HCT116 (cell line): ENCODE results near the gene SLMAP.

Experiments
- ELF1 ChIP-seq: IDR thresholded peaks from 2 replicates; pipeline ENCODE4 v1.6.1; 2012; ENCODE audit warnings: low read depth, borderline replicate concordance
- EZH2 ChIP-seq: fragments of 200-600 bp; sonication (generic); IDR thresholded peaks from 2 replicates; pipeline ENCODE4 v1.6.1; 2017; ENCODE audit warnings: antibody characterized with exemption, mixed run types
- EZH2phosphoT487 ChIP-seq: fragments of 200-600 bp; IDR thresholded peaks from 2 replicates; pipeline ENCODE4 v1.6.1; 2018; ENCODE audit warnings: antibody characterized with exemption, borderline replicate concordance
- FOSL1 ChIP-seq: IDR thresholded peaks from 2 replicates; pipeline ENCODE4 v1.6.1; 2012; ENCODE audit warnings: low read depth
- JUND ChIP-seq: IDR thresholded peaks from 2 replicates; pipeline ENCODE4 v1.6.1; 2012
- POLR2A ChIP-seq: IDR thresholded peaks from 2 replicates; pipeline ENCODE4 v1.7.0; 2011; ENCODE audit warnings: borderline replicate concordance; ENCODE audit not compliant: insufficient read depth, insufficient read length; ENCODE audit errors: extremely low read depth
- POLR2AphosphoS5 ChIP-seq: IDR thresholded peaks from 2 replicates; pipeline ENCODE4 v1.6.1; 2011; ENCODE audit warnings: mild to moderate bottlenecking, low read depth, low read length, moderate library complexity
- RAD21 ChIP-seq: IDR thresholded peaks from 2 replicates; pipeline ENCODE4 v1.6.1; 2012; ENCODE audit warnings: low read depth, mild to moderate bottlenecking
- SIN3A ChIP-seq: IDR thresholded peaks from 2 replicates; pipeline ENCODE4 v1.6.1; 2012; ENCODE audit warnings: low read depth
- ZNF274 ChIP-seq: fragments of 200-500 bp; sonication (Bioruptor generic); IDR thresholded peaks from 2 replicates; pipeline ENCODE4 v1.6.1; 2014; ENCODE audit warnings: mild to moderate bottlenecking, low read depth, low read length, inconsistent platforms
- TF ChIP-seq, protein P1 (sequence below): IDR thresholded peaks from 2 replicates; pipeline ENCODE4 v1.6.1; 2012
- TF ChIP-seq, protein P2 (sequence below), 3 experiments: fragments of 200-600 bp in 1 of 3; sonication (generic) in 1 of 3; IDR thresholded peaks in 2 of 3; conservative IDR thresholded peaks in 1 of 3; 2 replicates each; pipeline ENCODE4 v1.5.1; 2012 to 2017; ENCODE audit warnings: low read depth in 2 of 3, low read length in 2 of 3, antibody characterized with exemption in 1 of 3, borderline replicate concordance in 1 of 3, control low read depth in 1 of 3, mild to moderate bottlenecking in 1 of 3, mixed read lengths in 1 of 3, mixed run types in 1 of 3, moderate library complexity in 1 of 3; ENCODE audit not compliant: insufficient read depth in 1 of 3
- TF ChIP-seq, protein P3 (sequence below): IDR thresholded peaks from 2 replicates; pipeline ENCODE4 v1.6.1; 2012; ENCODE audit warnings: low read depth

DNA sequence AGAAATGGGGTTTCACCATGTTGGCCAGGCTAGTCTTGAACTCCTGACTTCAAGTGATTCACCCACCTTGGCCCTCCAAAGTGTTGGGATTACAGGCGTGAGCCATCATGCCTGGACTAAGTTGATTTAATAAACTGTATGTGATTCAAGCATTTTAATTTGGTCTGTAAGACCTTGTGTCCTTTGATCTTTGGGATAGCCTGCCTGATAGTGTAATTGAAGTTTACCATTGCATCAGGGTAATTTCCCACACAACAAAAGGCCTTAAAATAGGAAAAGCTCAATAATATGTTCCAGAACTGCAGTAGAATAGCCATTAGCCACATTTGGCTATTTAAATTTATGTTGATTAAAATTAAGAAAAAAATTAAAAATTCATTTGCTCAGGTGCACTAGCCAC is 38.0 kb upstream of the SLMAP start:
- TF ChIP-seq EZH2phosphoT487: no peak
- no peak for TF ChIP-seq POLR2A
- TF ChIP-seq EZH2: no peak
- no peak for TF ChIP-seq JUND
- TF ChIP-seq, protein P1, sequence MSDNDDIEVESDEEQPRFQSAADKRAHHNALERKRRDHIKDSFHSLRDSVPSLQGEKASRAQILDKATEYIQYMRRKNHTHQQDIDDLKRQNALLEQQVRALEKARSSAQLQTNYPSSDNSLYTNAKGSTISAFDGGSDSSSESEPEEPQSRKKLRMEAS: no peak
- TF ChIP-seq, protein P2, sequence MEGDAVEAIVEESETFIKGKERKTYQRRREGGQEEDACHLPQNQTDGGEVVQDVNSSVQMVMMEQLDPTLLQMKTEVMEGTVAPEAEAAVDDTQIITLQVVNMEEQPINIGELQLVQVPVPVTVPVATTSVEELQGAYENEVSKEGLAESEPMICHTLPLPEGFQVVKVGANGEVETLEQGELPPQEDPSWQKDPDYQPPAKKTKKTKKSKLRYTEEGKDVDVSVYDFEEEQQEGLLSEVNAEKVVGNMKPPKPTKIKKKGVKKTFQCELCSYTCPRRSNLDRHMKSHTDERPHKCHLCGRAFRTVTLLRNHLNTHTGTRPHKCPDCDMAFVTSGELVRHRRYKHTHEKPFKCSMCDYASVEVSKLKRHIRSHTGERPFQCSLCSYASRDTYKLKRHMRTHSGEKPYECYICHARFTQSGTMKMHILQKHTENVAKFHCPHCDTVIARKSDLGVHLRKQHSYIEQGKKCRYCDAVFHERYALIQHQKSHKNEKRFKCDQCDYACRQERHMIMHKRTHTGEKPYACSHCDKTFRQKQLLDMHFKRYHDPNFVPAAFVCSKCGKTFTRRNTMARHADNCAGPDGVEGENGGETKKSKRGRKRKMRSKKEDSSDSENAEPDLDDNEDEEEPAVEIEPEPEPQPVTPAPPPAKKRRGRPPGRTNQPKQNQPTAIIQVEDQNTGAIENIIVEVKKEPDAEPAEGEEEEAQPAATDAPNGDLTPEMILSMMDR (IDR thresholded peaks at IDR 0.05 in 2 of 3, conservative IDR thresholded peaks at IDR 0.05 in 1 of 3; ENCODE audit: borderline replicate concordance in 1 of 3, insufficient read depth in 1 of 3, low read depth in 2 of 3, low read length in 2 of 3): no peak
- TF ChIP-seq SIN3A: no peak
- TF ChIP-seq POLR2AphosphoS5: no peak
- TF ChIP-seq FOSL1: no peak
- TF ChIP-seq RAD21: no peak
- TF ChIP-seq ELF1: no peak
- TF ChIP-seq ZNF274: no peak
- TF ChIP-seq, protein P3, sequence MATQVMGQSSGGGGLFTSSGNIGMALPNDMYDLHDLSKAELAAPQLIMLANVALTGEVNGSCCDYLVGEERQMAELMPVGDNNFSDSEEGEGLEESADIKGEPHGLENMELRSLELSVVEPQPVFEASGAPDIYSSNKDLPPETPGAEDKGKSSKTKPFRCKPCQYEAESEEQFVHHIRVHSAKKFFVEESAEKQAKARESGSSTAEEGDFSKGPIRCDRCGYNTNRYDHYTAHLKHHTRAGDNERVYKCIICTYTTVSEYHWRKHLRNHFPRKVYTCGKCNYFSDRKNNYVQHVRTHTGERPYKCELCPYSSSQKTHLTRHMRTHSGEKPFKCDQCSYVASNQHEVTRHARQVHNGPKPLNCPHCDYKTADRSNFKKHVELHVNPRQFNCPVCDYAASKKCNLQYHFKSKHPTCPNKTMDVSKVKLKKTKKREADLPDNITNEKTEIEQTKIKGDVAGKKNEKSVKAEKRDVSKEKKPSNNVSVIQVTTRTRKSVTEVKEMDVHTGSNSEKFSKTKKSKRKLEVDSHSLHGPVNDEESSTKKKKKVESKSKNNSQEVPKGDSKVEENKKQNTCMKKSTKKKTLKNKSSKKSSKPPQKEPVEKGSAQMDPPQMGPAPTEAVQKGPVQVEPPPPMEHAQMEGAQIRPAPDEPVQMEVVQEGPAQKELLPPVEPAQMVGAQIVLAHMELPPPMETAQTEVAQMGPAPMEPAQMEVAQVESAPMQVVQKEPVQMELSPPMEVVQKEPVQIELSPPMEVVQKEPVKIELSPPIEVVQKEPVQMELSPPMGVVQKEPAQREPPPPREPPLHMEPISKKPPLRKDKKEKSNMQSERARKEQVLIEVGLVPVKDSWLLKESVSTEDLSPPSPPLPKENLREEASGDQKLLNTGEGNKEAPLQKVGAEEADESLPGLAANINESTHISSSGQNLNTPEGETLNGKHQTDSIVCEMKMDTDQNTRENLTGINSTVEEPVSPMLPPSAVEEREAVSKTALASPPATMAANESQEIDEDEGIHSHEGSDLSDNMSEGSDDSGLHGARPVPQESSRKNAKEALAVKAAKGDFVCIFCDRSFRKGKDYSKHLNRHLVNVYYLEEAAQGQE: no peak
